GM12878 (cell line): ENCODE measurements around the gene SPAG17. TPM values are rescaled to one million over a fixed set of nuclear protein-coding genes. Genes with fewer than 3 reads are reported as not detected.

Source experiments
- ATAC-seq: fragments of 200-7000 bp; cut with Tn5 transposase; 3 replicates; pipeline ENCODE4 v1.9.1; 2020; ENCODE audit warnings: mild to moderate bottlenecking, moderate library complexity
- BruUV-seq: library from RNA; stranded (reverse); fragments of 400-500 nt; replicated peaks from 2 replicates; lab custom pipeline; 2021; lab: Mats Ljungman, UMichigan
- CTCF ChIA-PET: fragments of 300-600 bp; sonication (Branson Sonifier 250); formaldehyde crosslinking; extraction: SDS; loops from one replicate; lab custom pipeline; 2021; ENCODE audit warnings: inconsistent platforms; lab: Yijun Ruan, JAX
- POLR2A ChIA-PET: fragments of 350-600 bp; formaldehyde crosslinking; extraction: SDS; loops from one replicate; lab custom pipeline; 2021; ENCODE audit warnings: inconsistent platforms; lab: Charles Lee
- RAD21 ChIA-PET: fragments of 300-600 bp; sonication (Branson Sonifier 250); formaldehyde crosslinking; loops from one replicate; lab custom pipeline; 2023; ENCODE audit warnings: antibody characterized with exemption; ENCODE audit not compliant: unreplicated experiment; lab: Charles Lee
- SMC1A ChIA-PET: fragments of 300-600 bp; sonication (Branson Sonifier 250); formaldehyde crosslinking; loops from one replicate; lab custom pipeline; 2023; ENCODE audit not compliant: unreplicated experiment, uncharacterized antibody; lab: Charles Lee
- DNase-seq: peaks from one replicate; pipeline ENCODE4 v3.0.0-alpha.2; 2011; ENCODE audit warnings: low read depth, low spot score
- FAIRE-seq: peaks from 3 replicates; lab custom pipeline; 2011; peaks lifted over from hg19 to GRCh38; lab: Jason Lieb, UNC
- H2AFZ ChIP-seq: 2 replicates; pipeline ENCODE4 v1.6.0; 2011; ENCODE audit warnings: low read depth, low read length, control low read depth; ENCODE audit not compliant: control insufficient read depth
- H3K27ac ChIP-seq: 2 replicates; pipeline ENCODE4 v1.5.1; 2011; ENCODE audit warnings: control low read depth; ENCODE audit not compliant: control insufficient read depth, insufficient read depth
- H3K27me3 ChIP-seq, 2 experiments: replicated peaks in 1 of 2; 2 replicates each; pipeline versions ENCODE4 v1.6.0 to v1.6.1; 2011; ENCODE audit warnings: low read length in 1 of 2; ENCODE audit not compliant: control insufficient read depth in 2 of 2, insufficient read depth in 2 of 2
- H3K36me3 ChIP-seq, 2 experiments: 2 replicates each; pipeline ENCODE4 v1.5.1; 2011; ENCODE audit warnings: low read length in 1 of 2; ENCODE audit not compliant: control insufficient read depth in 2 of 2, insufficient read depth in 2 of 2
- H3K4me1 ChIP-seq: 2 replicates; pipeline ENCODE4 v1.6.1; 2011; ENCODE audit warnings: mild to moderate bottlenecking, low read length, moderate library complexity, mixed read lengths; ENCODE audit not compliant: control insufficient read depth, insufficient read depth
- H3K4me2 ChIP-seq: 2 replicates; pipeline ENCODE4 v1.6.0; 2011; ENCODE audit warnings: control low read depth; ENCODE audit not compliant: control insufficient read depth, insufficient read depth
- H3K4me3 ChIP-seq: fragments of 200-600 bp; sonication (generic); 2 replicates; pipeline ENCODE4 v1.5.1; 2016
- H3K79me2 ChIP-seq: 2 replicates; pipeline ENCODE4 v1.6.0; 2011; ENCODE audit warnings: low read length; ENCODE audit not compliant: control insufficient read depth, insufficient read depth
- H3K9ac ChIP-seq: 2 replicates; pipeline ENCODE4 v1.8.0; 2011; ENCODE audit warnings: low read length, control low read depth, mixed read lengths; ENCODE audit not compliant: control insufficient read depth, insufficient read depth
- H3K9me3 ChIP-seq: replicated peaks from 3 replicates; pipeline ENCODE4 v1.5.1; 2011; ENCODE audit warnings: mild to moderate bottlenecking, low read length; ENCODE audit not compliant: control insufficient read depth, insufficient read depth
- H4K20me1 ChIP-seq: 2 replicates; pipeline ENCODE4 v1.6.0; 2011; ENCODE audit not compliant: control insufficient read depth, insufficient read depth
- ATF7 ChIP-seq: fragments of 450-650 bp; IDR thresholded peaks from 2 replicates; pipeline ENCODE4 v1.6.1; 2016; ENCODE audit warnings: low read depth, mild to moderate bottlenecking
- BCL11A ChIP-seq: IDR thresholded peaks from 2 replicates; pipeline ENCODE4 v1.6.1; 2011; ENCODE audit warnings: low read depth, low read length
- ETV6 ChIP-seq, 2 experiments: fragments of 450-650 bp in 1 of 2; IDR thresholded peaks in 1 of 2; conservative IDR thresholded peaks in 1 of 2; 2 replicates each; pipeline ENCODE4 v1.6.1; 2014; ENCODE audit warnings: antibody characterized with exemption in 1 of 2, borderline replicate concordance in 1 of 2, low read depth in 1 of 2, mild to moderate bottlenecking in 1 of 2, moderate library complexity in 1 of 2
- IRF3 ChIP-seq: fragments of 450-650 bp; IDR thresholded peaks from 2 replicates; pipeline ENCODE4 v1.6.1; 2014; ENCODE audit warnings: mild to moderate bottlenecking
- MEF2A ChIP-seq: IDR thresholded peaks from 2 replicates; pipeline ENCODE4 v1.6.1; 2011; ENCODE audit warnings: low read depth, mild to moderate bottlenecking, low read length, moderate library complexity; ENCODE audit not compliant: insufficient read depth
- NFIC ChIP-seq: IDR thresholded peaks from 2 replicates; pipeline ENCODE4 v1.6.1; 2012; ENCODE audit warnings: low read depth, mild to moderate bottlenecking, inconsistent platforms, low read length, moderate library complexity
- NFXL1 ChIP-seq: fragments of 450-650 bp; IDR thresholded peaks from 2 replicates; pipeline ENCODE4 v1.6.1; 2017; ENCODE audit warnings: antibody characterized with exemption, mild to moderate bottlenecking, borderline replicate concordance
- NFYA ChIP-seq: IDR thresholded peaks from 2 replicates; pipeline ENCODE4 v1.6.1; 2011; ENCODE audit warnings: low read depth, mild to moderate bottlenecking, low read length, improper control_type of control experiment, borderline replicate concordance
- SIX5 ChIP-seq: IDR thresholded peaks from 2 replicates; pipeline ENCODE4 v1.6.1; 2011; ENCODE audit warnings: mild to moderate bottlenecking, low read depth, low read length, moderate library complexity; ENCODE audit not compliant: severe bottlenecking
- SUPT20H ChIP-seq: IDR thresholded peaks from 2 replicates; pipeline ENCODE4 v1.6.1; 2011; ENCODE audit warnings: low read depth, mild to moderate bottlenecking, low read length, moderate library complexity, borderline replicate concordance; ENCODE audit not compliant: control insufficient read depth
- ZBED1 ChIP-seq: IDR thresholded peaks from 2 replicates; pipeline ENCODE4 v1.6.1; 2016; ENCODE audit warnings: borderline replicate concordance
- in situ Hi-C: fragments of 300-500 bp; cut with MboI; formaldehyde crosslinking; loops from 9 replicates; pipeline ENCODE4 v1.14.3; 2018; ENCODE audit warnings: mixed read lengths
- intact Hi-C: fragments of 100-400 bp; cut with micrococcal nuclease; formaldehyde crosslinking; loops from one replicate; pipeline ENCODE4 v1.14.2; 2022; ENCODE audit not compliant: unreplicated experiment
- polyA plus RNA-seq, 11 experiments: library from polyadenylated mRNA; depleted of rRNA in 4 of 11; unstranded in 6 of 11; stranded (reverse) in 5 of 11; fragments of >200 nt; fragmentation: Nextera tagmentation in 4 of 11; fragmentation: Illumina TruSeq in 1 of 11; extraction: Ambion mirVana in 4 of 11; extraction: Trizol in 1 of 11; gene quantifications; 1 replicate in 1 of 11; 2 replicates in 10 of 11; pipeline versions ENCODE4 v1.2.1 to v1.2.3, GENCODE V29; 2011 to 2016; ENCODE audit warnings: inconsistent platforms in 2 of 11, missing spikeins in 2 of 11, low read depth in 1 of 11
- total RNA-seq, 4 experiments: library from RNA; depleted of rRNA in 3 of 4; stranded (reverse); fragments of >200 nt in 3 of 4; fragmentation: Illumina TruSeq in 1 of 4; extraction: Trizol in 1 of 4; gene quantifications; 2 replicates each; pipeline versions ENCODE4 v1.2.1 to v1.2.3, GENCODE V29; 2013 to 2021

Gene SPAG17
- total and polyA plus RNA-seq, 10 of the 15 experiments (the other 5 are each of a cell fraction or from before 2014, with no cell fraction given): 0.02 to 0.16 (median 0.03) TPM; not detected in 7

- ATAC-seq: no peak
- no peak overlapping the region for H3K27ac ChIP-seq
- ChIA-PET SMC1A (interaction anchor here (0.6 kb wide), 1 partner anchor 14 kb away, joined by 3 read pairs; no protein-coding TSS in a partner anchor), POLR2A (no interaction called here), CTCF (no interaction called here), RAD21 (no interaction called here)
- H3K9ac ChIP-seq: no peak overlapping the region
- H2AFZ ChIP-seq: no peak overlapping the region
- intact Hi-C loops: no loop called here
- in situ Hi-C loops: no loop called here
- no peaks in the 10 kb centered on the region; a peak in 1 of 4 replicates for H3K27me3 ChIP-seq
- no peak for DNase-seq
- H3K79me2 ChIP-seq: no peaks in the 10 kb centered on the region
- no TSS peak for BruUV-seq
- no peaks in the 10 kb centered on the region for H3K36me3 ChIP-seq
- no peak overlapping the region for H3K4me2 ChIP-seq
- H3K9me3 ChIP-seq: no peaks in the 10 kb centered on the region
- no peaks in the 10 kb centered on the region for H3K4me1 ChIP-seq
- FAIRE-seq: no peak
- TF ChIP-seq ZBED1 (no peak), NFXL1 (no peak), SIX5 (no peak), NFIC (no peak), NFYA (no peak), MEF2A (no peak), BCL11A (no peak), SUPT20H (no peak), ETV6 (conservative IDR thresholded peaks at IDR 0.05 in 1 of 2, IDR thresholded peaks at IDR 0.05 in 1 of 2; ENCODE audit: borderline replicate concordance in 1 of 2, low read depth in 1 of 2) (no peak), ATF7 (no peak), IRF3 (no peak)
- H3K4me3 ChIP-seq: no peak overlapping the region
- no peaks in the 10 kb centered on the region for H4K20me1 ChIP-seq
Measured at GRCh38 chr1:118110580-118110979, 74.4 kb downstream of the SPAG17 start.
